ENCODE data around the gene FCN1. TPM values are rescaled to one million over a fixed set of nuclear protein-coding genes. Genes with fewer than 3 reads are reported as not detected.
"Not testable (repeated sequence)": the region's sequence is repeated elsewhere in the genome, so short reads cannot be mapped to it uniquely, and the experiment has no call there.

The FCN1 gene
- total RNA-seq, 2 experiments from 2014 or later, result not detected

GRCh38 chr9:134959971-134960310 is 42.2 kb upstream of the FCN1 start:
- H3K4me1 Mint-ChIP-seq (ENCODE audit: low read depth), result no peaks in the 10 kb centered on the region
- H3K36me3 Mint-ChIP-seq, result no peaks in the 10 kb centered on the region
- intact Hi-C loops (cut with micrococcal nuclease), result no loop called here
- ChIA-PET POLR2A (no interaction called here), CTCF (no interaction called here)
- peaks cover 6% of the 10 kb centered on the region for H3K27me3 Mint-ChIP-seq
- DNase-seq, result no peak
- no peak overlapping the region for H3K4me3 Mint-ChIP-seq
- no peak overlapping the region for H3K27ac Mint-ChIP-seq
- no peaks in the 10 kb centered on the region for H3K9me3 Mint-ChIP-seq

DNA sequence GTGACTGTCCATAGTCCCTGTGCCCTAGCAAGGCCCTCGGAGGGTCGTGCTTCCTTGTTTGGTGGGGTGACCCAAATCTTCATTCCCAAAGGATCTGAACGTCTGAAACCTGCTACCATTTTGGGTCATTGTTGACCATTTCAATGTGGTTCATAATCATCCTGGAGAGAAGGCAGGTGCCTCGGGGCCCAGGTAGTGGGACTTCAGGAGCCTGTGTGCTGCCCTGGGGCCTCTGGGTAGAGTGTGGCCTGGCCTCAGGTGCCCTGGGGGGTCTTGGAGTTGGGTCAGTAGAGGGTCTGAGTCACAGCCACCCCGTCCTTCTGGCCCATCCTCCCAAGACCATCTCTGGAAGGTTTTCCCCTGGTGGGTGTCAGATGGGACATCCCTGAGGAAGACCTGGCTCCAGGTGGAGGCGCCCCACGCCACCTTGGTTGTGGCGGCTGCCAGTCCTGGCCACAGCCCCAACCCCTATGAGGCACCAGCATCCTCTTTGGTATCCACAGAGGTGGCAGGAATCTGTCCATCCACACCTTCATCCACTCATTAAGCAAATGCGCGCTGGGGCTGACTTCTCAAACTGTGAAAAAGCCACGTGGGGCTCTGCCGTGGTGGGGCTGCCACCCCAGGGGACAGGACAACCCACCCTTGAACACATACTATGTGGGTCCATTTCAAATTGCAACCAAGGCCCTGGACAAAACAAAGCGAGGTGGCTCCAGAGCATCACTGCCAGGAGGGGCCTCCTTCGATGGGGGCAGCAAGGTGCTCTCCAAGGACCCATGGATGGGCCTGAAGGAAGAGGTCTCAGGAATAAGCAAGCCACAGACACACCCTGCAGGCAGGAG is 41.6 kb upstream of the FCN1 start:
- intact Hi-C loops (cut with micrococcal nuclease), result no loop called here
- ChIA-PET CTCF (no interaction called here), POLR2A (no interaction called here)
- Mint-ChIP-seq H3K27ac (no peak overlapping the region), H3K4me1 (ENCODE audit: low read depth) (no peaks in the 10 kb centered on the region), H3K36me3 (no peaks in the 10 kb centered on the region), H3K27me3 (peaks cover 6% of the 10 kb centered on the region), H3K4me3 (no peak overlapping the region), H3K9me3 (no peaks in the 10 kb centered on the region)
- DNase-seq, result no peak

DNA sequence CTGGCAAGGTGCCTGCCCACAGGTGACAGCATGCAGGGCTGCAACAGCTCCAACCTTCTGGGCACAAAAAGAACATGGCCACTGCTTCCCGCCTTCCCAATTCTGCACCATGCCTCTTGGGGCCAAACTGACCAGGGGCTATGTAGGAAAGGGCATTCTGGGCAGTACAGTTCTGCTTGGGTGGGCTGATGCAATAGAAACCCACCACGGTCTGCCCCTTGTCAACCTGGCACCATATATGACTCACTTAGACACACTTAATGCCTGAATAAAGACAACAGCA is 40.2 kb upstream of the FCN1 start:
- H3K27ac Mint-ChIP-seq, result no peak overlapping the region
- intact Hi-C loops (cut with micrococcal nuclease), result no loop called here
- no peaks in the 10 kb centered on the region for H3K4me1 Mint-ChIP-seq (ENCODE audit: low read depth)
- DNase-seq, result no peak
- H3K36me3 Mint-ChIP-seq, result no peaks in the 10 kb centered on the region
- ChIA-PET CTCF (no interaction called here), POLR2A (no interaction called here)
- H3K4me3 Mint-ChIP-seq, result no peak overlapping the region
- peaks cover 3% of the 10 kb centered on the region for H3K27me3 Mint-ChIP-seq
- H3K9me3 Mint-ChIP-seq, result no peaks in the 10 kb centered on the region

- Mint-ChIP-seq H3K9me3 (no peaks in the 10 kb centered on the region), H3K36me3 (no peaks in the 10 kb centered on the region), H3K27ac (no peak overlapping the region), H3K4me1 (ENCODE audit: low read depth) (no peaks in the 10 kb centered on the region), H3K27me3 (peaks cover 1% of the 10 kb centered on the region), H3K4me3 (no peak overlapping the region)
- ChIA-PET POLR2A (no interaction called here), CTCF (no interaction called here)
- no peak for DNase-seq
- intact Hi-C loops (cut with micrococcal nuclease), result no loop called here
Observed at GRCh38 chr9:134957165-134957944, 39.6 kb upstream of the FCN1 start.

DNA sequence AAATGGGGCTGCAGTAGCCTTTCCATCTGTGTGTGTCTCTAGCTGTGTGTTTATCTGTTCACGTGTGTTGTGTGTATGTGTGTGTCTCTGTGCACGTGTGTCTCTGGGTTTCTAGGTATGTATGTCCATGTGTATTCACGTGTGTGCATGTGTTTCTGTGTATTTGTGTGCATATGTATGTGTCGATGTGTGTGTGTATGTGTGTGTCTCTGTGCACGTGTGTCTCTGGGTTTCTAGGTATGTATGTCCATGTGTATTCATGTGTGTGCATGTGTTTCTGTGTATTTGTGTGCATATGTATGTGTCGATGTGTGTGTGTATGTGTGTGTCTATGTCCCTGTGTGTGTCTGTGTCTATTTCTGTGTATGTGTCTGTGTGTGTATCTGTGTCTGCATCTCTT is 38.7 kb upstream of the FCN1 start:
- H3K36me3 Mint-ChIP-seq; H3K4me3 Mint-ChIP-seq; DNase-seq; POLR2A ChIA-PET; H3K27me3 Mint-ChIP-seq; H3K4me1 Mint-ChIP-seq (ENCODE audit: low read depth); CTCF ChIA-PET; intact Hi-C loops (cut with micrococcal nuclease); H3K9me3 Mint-ChIP-seq; H3K27ac Mint-ChIP-seq: not testable (repeated sequence)

DNA sequence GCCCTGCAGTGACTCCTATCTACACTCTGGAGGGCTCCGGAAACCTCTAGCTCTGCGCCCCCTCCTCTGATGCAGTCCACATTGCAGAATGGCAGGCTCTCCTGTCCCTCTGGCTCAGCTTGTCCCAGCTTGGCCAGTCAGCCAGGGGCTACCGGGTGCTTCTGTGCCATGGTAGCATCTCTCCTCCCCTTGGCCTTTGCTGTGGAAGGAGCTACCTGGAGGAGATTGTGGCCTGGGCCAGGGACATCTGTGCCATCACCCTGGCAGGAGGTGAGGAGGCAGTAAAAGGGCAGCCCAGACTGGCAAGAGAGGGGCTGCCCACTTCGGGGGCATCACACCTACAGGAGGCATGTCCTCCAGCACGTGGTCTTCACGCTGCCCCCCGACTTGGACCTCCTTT is 38.1 kb upstream of the FCN1 start:
- CTCF ChIA-PET, result no interaction called here
- no peaks in the 10 kb centered on the region for H3K4me1 Mint-ChIP-seq (ENCODE audit: low read depth)
- H3K36me3 Mint-ChIP-seq, result no peaks in the 10 kb centered on the region
- intact Hi-C loops (cut with micrococcal nuclease), result no loop called here
- no peak overlapping the region for H3K4me3 Mint-ChIP-seq
- no peak for DNase-seq
- no peak overlapping the region for H3K27ac Mint-ChIP-seq
- no peaks in the 10 kb centered on the region for H3K27me3 Mint-ChIP-seq
- H3K9me3 Mint-ChIP-seq, result no peaks in the 10 kb centered on the region
- POLR2A ChIA-PET, result no interaction called here

DNA sequence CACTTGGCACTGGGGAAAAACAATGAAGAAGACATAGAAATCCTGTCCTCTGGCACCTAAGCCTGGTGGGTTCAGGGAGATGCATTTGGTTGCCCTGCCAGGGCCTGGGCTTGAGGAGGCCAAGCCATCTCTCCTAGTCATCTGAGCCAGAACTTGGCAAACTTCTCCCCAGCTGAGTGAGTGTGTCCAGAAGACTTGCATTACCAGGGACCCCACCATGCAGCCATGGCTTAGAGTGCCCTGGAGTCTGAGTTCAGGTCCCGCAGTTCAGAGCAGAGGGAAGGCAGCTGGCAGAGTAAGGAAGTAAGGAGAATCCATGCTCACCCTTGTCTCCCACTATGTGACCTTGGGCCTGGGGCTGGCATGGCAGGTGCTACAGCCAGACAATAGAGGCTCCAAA is 37.4 kb upstream of the FCN1 start:
- POLR2A ChIA-PET, result no interaction called here
- CTCF ChIA-PET, result no interaction called here
- no peaks in the 10 kb centered on the region for H3K4me1 Mint-ChIP-seq (ENCODE audit: low read depth)
- no peaks in the 10 kb centered on the region for H3K9me3 Mint-ChIP-seq
- DNase-seq, result no peak
- intact Hi-C loops (cut with micrococcal nuclease), result no loop called here
- H3K27me3 Mint-ChIP-seq, result no peaks in the 10 kb centered on the region
- H3K27ac Mint-ChIP-seq, result no peak overlapping the region
- H3K36me3 Mint-ChIP-seq, result no peaks in the 10 kb centered on the region
- no peak overlapping the region for H3K4me3 Mint-ChIP-seq

- Mint-ChIP-seq H3K36me3 (no peaks in the 10 kb centered on the region), H3K27ac (no peak overlapping the region), H3K9me3 (no peaks in the 10 kb centered on the region), H3K4me1 (ENCODE audit: low read depth) (no peaks in the 10 kb centered on the region), H3K27me3 (no peaks in the 10 kb centered on the region), H3K4me3 (no peak overlapping the region)
- POLR2A ChIA-PET, result no interaction called here
- no peak for DNase-seq
- CTCF ChIA-PET, result no interaction called here
- intact Hi-C loops (cut with micrococcal nuclease), result no loop called here
Observed at GRCh38 chr9:134951994-134952393, 34.3 kb upstream of the FCN1 start.

DNA sequence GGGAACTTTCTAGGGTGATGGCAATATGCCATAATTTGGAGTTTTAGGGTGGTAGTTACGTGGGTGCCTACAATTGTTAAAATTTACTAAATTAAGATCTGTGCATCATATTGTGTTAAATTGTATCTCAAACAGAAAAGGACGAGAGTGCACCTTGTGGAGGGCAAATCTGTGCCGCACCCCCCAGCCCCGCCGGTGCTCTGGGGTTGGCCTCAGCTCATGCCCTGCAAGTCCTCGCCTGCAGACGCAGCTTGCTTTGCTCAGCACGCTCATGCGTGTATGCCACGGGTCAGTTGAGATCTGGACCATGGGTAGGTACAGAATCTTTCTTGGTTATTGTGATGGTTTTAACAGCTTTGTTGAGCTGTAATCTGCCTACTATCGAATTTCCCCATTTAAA is 33.7 kb upstream of the FCN1 start:
- POLR2A ChIA-PET, result no interaction called here
- H3K4me1 Mint-ChIP-seq (ENCODE audit: low read depth), result no peaks in the 10 kb centered on the region
- no peak for DNase-seq
- no peak overlapping the region for H3K4me3 Mint-ChIP-seq
- no peaks in the 10 kb centered on the region for H3K9me3 Mint-ChIP-seq
- H3K27me3 Mint-ChIP-seq, result no peaks in the 10 kb centered on the region
- H3K36me3 Mint-ChIP-seq, result no peaks in the 10 kb centered on the region
- CTCF ChIA-PET, result no interaction called here
- intact Hi-C loops (cut with micrococcal nuclease), result no loop called here
- no peak overlapping the region for H3K27ac Mint-ChIP-seq

DNA sequence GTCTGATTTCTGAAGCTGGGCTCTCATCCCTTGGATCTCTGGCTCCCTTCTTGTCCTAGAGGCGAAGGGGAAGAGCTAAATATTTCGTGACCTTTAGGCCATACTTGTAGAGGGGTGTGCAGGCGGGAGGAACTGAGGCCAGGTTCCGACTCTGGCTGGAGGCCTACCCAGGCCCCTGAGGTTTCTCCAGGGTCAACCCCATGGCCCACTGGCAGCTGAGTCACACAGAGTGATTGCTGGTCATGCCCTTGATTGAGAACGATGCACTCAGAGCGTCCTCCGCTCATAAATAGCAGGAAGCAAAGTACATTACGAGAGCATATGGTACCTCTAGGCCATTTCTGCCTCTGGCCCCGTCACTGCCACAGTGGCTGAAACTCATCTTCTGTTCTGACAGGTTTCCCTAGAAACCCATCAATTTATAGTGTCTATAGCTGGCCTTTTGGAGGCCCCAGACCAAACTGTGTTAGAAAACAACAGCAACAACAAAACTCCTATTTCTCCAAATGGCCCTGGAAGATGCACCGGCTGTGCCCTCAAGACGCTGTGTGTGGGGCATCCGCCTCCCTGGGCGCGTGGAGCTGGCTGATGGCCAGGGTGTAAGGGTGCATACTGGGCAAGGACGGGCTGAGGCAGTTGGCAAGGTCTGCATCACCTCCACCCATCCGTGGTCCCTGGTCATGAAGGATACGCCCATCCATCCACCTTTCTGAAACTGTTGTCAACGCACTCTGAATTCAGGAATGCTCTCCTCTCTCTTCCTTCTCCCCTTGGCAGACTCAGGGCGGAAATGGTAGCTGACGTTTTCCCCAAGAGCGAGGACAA is 32.9 kb upstream of the FCN1 start:
- no peak overlapping the region for H3K4me3 Mint-ChIP-seq
- no peak overlapping the region for H3K27ac Mint-ChIP-seq
- H3K27me3 Mint-ChIP-seq, result no peaks in the 10 kb centered on the region
- intact Hi-C loops (cut with micrococcal nuclease), result no loop called here
- no peak for DNase-seq
- CTCF ChIA-PET, result no interaction called here
- H3K36me3 Mint-ChIP-seq, result no peaks in the 10 kb centered on the region
- no peaks in the 10 kb centered on the region for H3K9me3 Mint-ChIP-seq
- POLR2A ChIA-PET, result no interaction called here
- H3K4me1 Mint-ChIP-seq (ENCODE audit: low read depth), result no peaks in the 10 kb centered on the region

GRCh38 chr9:134949681-134950385 is 32.1 kb upstream of the FCN1 start:
- Mint-ChIP-seq H3K27ac (no peak overlapping the region), H3K4me1 (ENCODE audit: low read depth) (no peaks in the 10 kb centered on the region), H3K9me3 (no peaks in the 10 kb centered on the region), H3K36me3 (no peaks in the 10 kb centered on the region), H3K27me3 (no peaks in the 10 kb centered on the region), H3K4me3 (no peak overlapping the region)
- intact Hi-C loops (cut with micrococcal nuclease), result no loop called here
- no peak for DNase-seq
- ChIA-PET POLR2A (no interaction called here), CTCF (no interaction called here)

DNA sequence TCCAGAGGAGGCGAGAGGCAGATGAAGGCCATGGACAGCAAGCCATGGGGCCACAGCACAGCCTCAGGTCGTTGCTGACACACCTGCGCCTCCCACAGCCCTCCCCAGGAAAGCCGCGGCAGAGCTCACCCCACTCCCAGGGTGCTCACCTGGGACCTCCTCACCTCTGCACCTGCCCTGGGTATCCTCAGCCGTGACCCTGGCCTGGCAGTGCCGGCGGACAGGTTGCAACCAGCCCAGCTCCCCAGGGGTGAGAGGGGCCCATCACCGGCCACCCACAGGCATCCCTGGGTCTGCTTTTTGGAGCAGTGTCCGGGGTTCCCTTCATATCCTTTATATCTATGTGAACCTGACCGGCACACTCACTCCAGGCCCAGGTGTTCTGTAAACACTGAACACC is 30.4 kb upstream of the FCN1 start:
- intact Hi-C loops (cut with micrococcal nuclease), result no loop called here
- Mint-ChIP-seq H3K4me1 (ENCODE audit: low read depth) (no peaks in the 10 kb centered on the region), H3K27me3 (no peaks in the 10 kb centered on the region), H3K36me3 (no peaks in the 10 kb centered on the region), H3K27ac (no peak overlapping the region), H3K9me3 (no peaks in the 10 kb centered on the region), H3K4me3 (no peak overlapping the region)
- CTCF ChIA-PET, result no interaction called here
- POLR2A ChIA-PET, result no interaction called here
- DNase-seq, result no peak

Data from activated CD4-positive, alpha-beta memory T cell treated with anti-CD3 and anti-CD28 coated beads for 36 hours (primary cell).